GM23338 (cell line): ENCODE data around the gene NTN1. TPM values are rescaled to one million over a fixed set of nuclear protein-coding genes. Genes with fewer than 3 reads are reported as not detected.

Source experiments
- ATAC-seq: fragments of 200-7000 bp; cut with Tn5 transposase; 3 replicates; pipeline ENCODE4 v1.9.1; 2020
- DNase-seq: peaks from one replicate; pipeline ENCODE4 v3.0.0-alpha.2; 2015; ENCODE audit warnings: low spot score
- H2AFZ ChIP-seq: fragments of 200-600 bp; sonication (generic); 2 replicates; pipeline ENCODE4 v1.8.0; 2016; ENCODE audit warnings: antibody characterized with exemption, mild to moderate bottlenecking, moderate library complexity
- H3F3A ChIP-seq: fragments of 200-600 bp; sonication (generic); replicated peaks from 2 replicates; pipeline ENCODE4 v1.8.0; 2017; ENCODE audit warnings: antibody characterized with exemption, mixed run types, low read depth
- H3K27ac ChIP-seq: fragments of 200-600 bp; sonication (generic); 2 replicates; pipeline ENCODE4 v1.6.1; 2016; ENCODE audit warnings: low read depth
- H3K27me3 ChIP-seq: fragments of 200-600 bp; sonication (generic); 2 replicates; pipeline ENCODE4 v1.8.0; 2016; ENCODE audit warnings: mild to moderate bottlenecking, mixed run types, moderate library complexity; ENCODE audit not compliant: insufficient read depth
- H3K36me3 ChIP-seq: fragments of 200-600 bp; sonication (generic); 2 replicates; pipeline ENCODE4 v1.8.0; 2016; ENCODE audit warnings: mild to moderate bottlenecking; ENCODE audit not compliant: insufficient read depth
- H3K4me1 ChIP-seq: fragments of 200-600 bp; sonication (generic); 2 replicates; pipeline ENCODE4 v1.8.0; 2016; ENCODE audit warnings: mild to moderate bottlenecking, moderate library complexity; ENCODE audit not compliant: insufficient read depth
- H3K4me2 ChIP-seq: fragments of 200-600 bp; sonication (generic); 2 replicates; pipeline ENCODE4 v1.7.1; 2017; ENCODE audit warnings: mixed run types
- H3K4me3 ChIP-seq: fragments of 200-600 bp; sonication (generic); 2 replicates; pipeline ENCODE4 v1.6.1; 2016; ENCODE audit warnings: mixed run types
- H3K79me2 ChIP-seq: fragments of 200-600 bp; sonication (generic); replicated peaks from 2 replicates; pipeline ENCODE4 v1.8.0; 2017; ENCODE audit warnings: mild to moderate bottlenecking; ENCODE audit not compliant: insufficient read depth
- H3K9me2 ChIP-seq: fragments of 200-600 bp; sonication (generic); 2 replicates; pipeline ENCODE4 v1.8.0; 2017; ENCODE audit not compliant: insufficient read depth
- H4K20me1 ChIP-seq: fragments of 200-600 bp; sonication (generic); replicated peaks from 2 replicates; pipeline ENCODE4 v1.8.0; 2017; ENCODE audit warnings: mild to moderate bottlenecking; ENCODE audit not compliant: insufficient read depth
- H3K27ac Mint-ChIP-seq: 2 replicates; pipeline ENCODE4 v1.8.0; 2020; ENCODE audit warnings: inconsistent platforms, mild to moderate bottlenecking, moderate library complexity, mixed read lengths
- H3K27me3 Mint-ChIP-seq: 3 replicates; pipeline ENCODE4 v1.8.0; 2022; ENCODE audit warnings: low read depth, mild to moderate bottlenecking, moderate library complexity, mixed read lengths, inconsistent platforms; ENCODE audit not compliant: insufficient read depth, poor library complexity
- H3K36me3 Mint-ChIP-seq: 3 replicates; pipeline ENCODE4 v1.8.0; 2021; ENCODE audit warnings: low read depth, mild to moderate bottlenecking, inconsistent platforms, moderate library complexity, mixed read lengths
- H3K4me1 Mint-ChIP-seq: 3 replicates; pipeline ENCODE4 v1.8.0; 2020; ENCODE audit warnings: mild to moderate bottlenecking, inconsistent platforms, mixed read lengths
- H3K4me3 Mint-ChIP-seq: 3 replicates; pipeline ENCODE4 v1.8.0; 2021; ENCODE audit warnings: moderate library complexity, mild to moderate bottlenecking, inconsistent platforms, mixed read lengths
- H3K9me3 Mint-ChIP-seq: 3 replicates; pipeline ENCODE4 v1.8.0; 2020; ENCODE audit warnings: moderate library complexity, mild to moderate bottlenecking, inconsistent platforms, mixed read lengths
- CREB1 ChIP-seq: fragments of 250-450 bp; sonication (Bioruptor Pico); IDR thresholded peaks from 2 replicates; pipeline ENCODE4 v1.5.0; 2020; ENCODE audit warnings: low read depth, mild to moderate bottlenecking, moderate library complexity
- CTCF ChIP-seq, 2 experiments: fragments of 200-600 bp in 1 of 2; sonication (generic) in 1 of 2; conservative IDR thresholded peaks; 2 replicates each; pipeline versions ENCODE4 v1.5.1 to v1.6.1; 2016 to 2017; ENCODE audit warnings: antibody characterized with exemption in 2 of 2, low read depth in 2 of 2, mild to moderate bottlenecking in 2 of 2, moderate library complexity in 1 of 2
- ETS1 ChIP-seq: IDR thresholded peaks from 2 replicates; pipeline ENCODE4 v1.6.1; 2016; ENCODE audit warnings: antibody characterized with exemption
- EZH2 ChIP-seq: fragments of 200-600 bp; sonication (generic); IDR thresholded peaks from one replicate; pipeline ENCODE4 v1.8.0; 2017; ENCODE audit warnings: antibody characterized with exemption, mild to moderate bottlenecking, low read depth; ENCODE audit not compliant: unreplicated experiment
- EZH2phosphoT487 ChIP-seq: fragments of 200-600 bp; sonication (generic); IDR thresholded peaks from one replicate; pipeline ENCODE4 v1.8.1; 2018; ENCODE audit warnings: antibody characterized with exemption; ENCODE audit not compliant: unreplicated experiment
- JUNB ChIP-seq: IDR thresholded peaks from one replicate; pipeline ENCODE4 v1.6.1; 2016; ENCODE audit warnings: antibody characterized with exemption; ENCODE audit not compliant: unreplicated experiment
- NANOG ChIP-seq: IDR thresholded peaks from 2 replicates; pipeline ENCODE4 v1.6.1; 2016; ENCODE audit warnings: antibody characterized with exemption, borderline replicate concordance
- POLR2AphosphoS5 ChIP-seq: IDR thresholded peaks from 2 replicates; pipeline ENCODE4 v1.6.1; 2016; ENCODE audit warnings: antibody characterized with exemption, low read depth
- STAT1 ChIP-seq: IDR thresholded peaks from one replicate; pipeline ENCODE4 v1.6.1; 2016; ENCODE audit warnings: antibody characterized with exemption; ENCODE audit not compliant: unreplicated experiment
- ZNF114 ChIP-seq: fragments of 250-450 bp; sonication (Bioruptor Pico); IDR thresholded peaks from 2 replicates; pipeline ENCODE4 v1.5.0; 2020; ENCODE audit warnings: mild to moderate bottlenecking, moderate library complexity
- ZNF331 ChIP-seq: fragments of 250-450 bp; sonication (Bioruptor Pico); IDR thresholded peaks from 2 replicates; pipeline ENCODE4 v1.5.0; 2020; ENCODE audit warnings: low read depth, mild to moderate bottlenecking, moderate library complexity
- polyA plus RNA-seq: library from polyadenylated mRNA; unstranded; fragments of >200 nt; fragmentation: Nextera tagmentation; extraction: Ambion mirVana; gene quantifications from 2 replicates; pipeline ENCODE4 v1.2.1, GENCODE V29; 2016
- total RNA-seq: library from RNA; depleted of rRNA; stranded (reverse); fragments of >200 nt; shearing (Covaris generic); gene quantifications from 2 replicates; pipeline ENCODE4 v1.2.3, GENCODE V29; 2014
- TF ChIP-seq, protein P1 (sequence below): fragments of 250-450 bp; sonication (Bioruptor Pico); IDR thresholded peaks from 2 replicates; pipeline ENCODE4 v1.5.0; 2020; ENCODE audit warnings: mild to moderate bottlenecking, moderate library complexity
- TF ChIP-seq, protein P2 (sequence below): IDR thresholded peaks from one replicate; pipeline ENCODE4 v1.6.1; 2018; ENCODE audit warnings: antibody characterized with exemption; ENCODE audit not compliant: unreplicated experiment

The NTN1 gene
- total and polyA plus RNA-seq, 2 experiments from 2014 or later: 0.57 to 2.6 TPM

GRCh38 chr17:9232591-9233270 is 211.4 kb downstream of the NTN1 start:
- no peak for TF ChIP-seq POLR2AphosphoS5
- TF ChIP-seq EZH2phosphoT487: no peak
- TF ChIP-seq ZNF331 (CRISPR knock-in tag): no peak
- no peak for TF ChIP-seq ZNF114 (CRISPR knock-in tag)
- TF ChIP-seq CREB1 (CRISPR knock-in tag): no peak
- TF ChIP-seq STAT1: no peak
- no peak for TF ChIP-seq EZH2
- TF ChIP-seq, protein P1, sequence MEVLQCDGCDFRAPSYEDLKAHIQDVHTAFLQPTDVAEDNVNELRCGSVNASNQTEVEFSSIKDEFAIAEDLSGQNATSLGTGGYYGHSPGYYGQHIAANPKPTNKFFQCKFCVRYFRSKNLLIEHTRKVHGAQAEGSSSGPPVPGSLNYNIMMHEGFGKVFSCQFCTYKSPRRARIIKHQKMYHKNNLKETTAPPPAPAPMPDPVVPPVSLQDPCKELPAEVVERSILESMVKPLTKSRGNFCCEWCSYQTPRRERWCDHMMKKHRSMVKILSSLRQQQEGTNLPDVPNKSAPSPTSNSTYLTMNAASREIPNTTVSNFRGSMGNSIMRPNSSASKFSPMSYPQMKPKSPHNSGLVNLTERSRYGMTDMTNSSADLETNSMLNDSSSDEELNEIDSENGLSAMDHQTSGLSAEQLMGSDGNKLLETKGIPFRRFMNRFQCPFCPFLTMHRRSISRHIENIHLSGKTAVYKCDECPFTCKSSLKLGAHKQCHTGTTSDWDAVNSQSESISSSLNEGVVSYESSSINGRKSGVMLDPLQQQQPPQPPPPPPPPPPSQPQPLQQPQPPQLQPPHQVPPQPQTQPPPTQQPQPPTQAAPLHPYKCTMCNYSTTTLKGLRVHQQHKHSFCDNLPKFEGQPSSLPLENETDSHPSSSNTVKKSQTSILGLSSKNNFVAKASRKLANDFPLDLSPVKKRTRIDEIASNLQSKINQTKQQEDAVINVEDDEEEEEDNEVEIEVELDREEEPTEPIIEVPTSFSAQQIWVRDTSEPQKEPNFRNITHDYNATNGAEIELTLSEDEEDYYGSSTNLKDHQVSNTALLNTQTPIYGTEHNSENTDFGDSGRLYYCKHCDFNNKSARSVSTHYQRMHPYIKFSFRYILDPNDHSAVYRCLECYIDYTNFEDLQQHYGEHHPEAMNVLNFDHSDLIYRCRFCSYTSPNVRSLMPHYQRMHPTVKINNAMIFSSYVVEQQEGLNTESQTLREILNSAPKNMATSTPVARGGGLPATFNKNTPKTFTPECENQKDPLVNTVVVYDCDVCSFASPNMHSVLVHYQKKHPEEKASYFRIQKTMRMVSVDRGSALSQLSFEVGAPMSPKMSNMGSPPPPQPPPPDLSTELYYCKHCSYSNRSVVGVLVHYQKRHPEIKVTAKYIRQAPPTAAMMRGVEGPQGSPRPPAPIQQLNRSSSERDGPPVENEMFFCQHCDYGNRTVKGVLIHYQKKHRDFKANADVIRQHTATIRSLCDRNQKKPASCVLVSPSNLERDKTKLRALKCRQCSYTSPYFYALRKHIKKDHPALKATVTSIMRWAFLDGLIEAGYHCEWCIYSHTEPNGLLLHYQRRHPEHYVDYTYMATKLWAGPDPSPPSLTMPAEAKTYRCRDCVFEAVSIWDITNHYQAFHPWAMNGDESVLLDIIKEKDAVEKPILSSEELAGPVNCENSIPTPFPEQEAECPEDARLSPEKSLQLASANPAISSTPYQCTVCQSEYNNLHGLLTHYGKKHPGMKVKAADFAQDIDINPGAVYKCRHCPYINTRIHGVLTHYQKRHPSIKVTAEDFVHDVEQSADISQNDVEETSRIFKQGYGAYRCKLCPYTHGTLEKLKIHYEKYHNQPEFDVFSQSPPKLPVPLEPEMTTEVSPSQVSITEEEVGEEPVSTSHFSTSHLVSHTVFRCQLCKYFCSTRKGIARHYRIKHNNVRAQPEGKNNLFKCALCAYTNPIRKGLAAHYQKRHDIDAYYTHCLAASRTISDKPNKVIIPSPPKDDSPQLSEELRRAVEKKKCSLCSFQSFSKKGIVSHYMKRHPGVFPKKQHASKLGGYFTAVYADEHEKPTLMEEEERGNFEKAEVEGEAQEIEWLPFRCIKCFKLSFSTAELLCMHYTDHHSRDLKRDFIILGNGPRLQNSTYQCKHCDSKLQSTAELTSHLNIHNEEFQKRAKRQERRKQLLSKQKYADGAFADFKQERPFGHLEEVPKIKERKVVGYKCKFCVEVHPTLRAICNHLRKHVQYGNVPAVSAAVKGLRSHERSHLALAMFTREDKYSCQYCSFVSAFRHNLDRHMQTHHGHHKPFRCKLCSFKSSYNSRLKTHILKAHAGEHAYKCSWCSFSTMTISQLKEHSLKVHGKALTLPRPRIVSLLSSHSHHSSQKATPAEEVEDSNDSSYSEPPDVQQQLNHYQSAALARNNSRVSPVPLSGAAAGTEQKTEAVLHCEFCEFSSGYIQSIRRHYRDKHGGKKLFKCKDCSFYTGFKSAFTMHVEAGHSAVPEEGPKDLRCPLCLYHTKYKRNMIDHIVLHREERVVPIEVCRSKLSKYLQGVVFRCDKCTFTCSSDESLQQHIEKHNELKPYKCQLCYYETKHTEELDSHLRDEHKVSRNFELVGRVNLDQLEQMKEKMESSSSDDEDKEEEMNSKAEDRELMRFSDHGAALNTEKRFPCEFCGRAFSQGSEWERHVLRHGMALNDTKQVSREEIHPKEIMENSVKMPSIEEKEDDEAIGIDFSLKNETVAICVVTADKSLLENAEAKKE (CRISPR knock-in tag): no peak
- TF ChIP-seq, protein P2, sequence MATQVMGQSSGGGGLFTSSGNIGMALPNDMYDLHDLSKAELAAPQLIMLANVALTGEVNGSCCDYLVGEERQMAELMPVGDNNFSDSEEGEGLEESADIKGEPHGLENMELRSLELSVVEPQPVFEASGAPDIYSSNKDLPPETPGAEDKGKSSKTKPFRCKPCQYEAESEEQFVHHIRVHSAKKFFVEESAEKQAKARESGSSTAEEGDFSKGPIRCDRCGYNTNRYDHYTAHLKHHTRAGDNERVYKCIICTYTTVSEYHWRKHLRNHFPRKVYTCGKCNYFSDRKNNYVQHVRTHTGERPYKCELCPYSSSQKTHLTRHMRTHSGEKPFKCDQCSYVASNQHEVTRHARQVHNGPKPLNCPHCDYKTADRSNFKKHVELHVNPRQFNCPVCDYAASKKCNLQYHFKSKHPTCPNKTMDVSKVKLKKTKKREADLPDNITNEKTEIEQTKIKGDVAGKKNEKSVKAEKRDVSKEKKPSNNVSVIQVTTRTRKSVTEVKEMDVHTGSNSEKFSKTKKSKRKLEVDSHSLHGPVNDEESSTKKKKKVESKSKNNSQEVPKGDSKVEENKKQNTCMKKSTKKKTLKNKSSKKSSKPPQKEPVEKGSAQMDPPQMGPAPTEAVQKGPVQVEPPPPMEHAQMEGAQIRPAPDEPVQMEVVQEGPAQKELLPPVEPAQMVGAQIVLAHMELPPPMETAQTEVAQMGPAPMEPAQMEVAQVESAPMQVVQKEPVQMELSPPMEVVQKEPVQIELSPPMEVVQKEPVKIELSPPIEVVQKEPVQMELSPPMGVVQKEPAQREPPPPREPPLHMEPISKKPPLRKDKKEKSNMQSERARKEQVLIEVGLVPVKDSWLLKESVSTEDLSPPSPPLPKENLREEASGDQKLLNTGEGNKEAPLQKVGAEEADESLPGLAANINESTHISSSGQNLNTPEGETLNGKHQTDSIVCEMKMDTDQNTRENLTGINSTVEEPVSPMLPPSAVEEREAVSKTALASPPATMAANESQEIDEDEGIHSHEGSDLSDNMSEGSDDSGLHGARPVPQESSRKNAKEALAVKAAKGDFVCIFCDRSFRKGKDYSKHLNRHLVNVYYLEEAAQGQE: no peak
- TF ChIP-seq JUNB: no peak
- no peak for TF ChIP-seq ETS1
- TF ChIP-seq CTCF (conservative IDR thresholded peaks at IDR 0.05; ENCODE audit: low read depth in 2 of 2): no peak
- TF ChIP-seq NANOG: no peak
- Histone ChIP-seq H3K36me3 (no peaks in the 10 kb centered on the region), H3F3A (no peaks in the 10 kb centered on the region), H3K4me2 (no peak overlapping the region), H3K4me3 (no peak overlapping the region), H3K9me2 (no peaks in the 10 kb centered on the region), H3K79me2 (no peaks in the 10 kb centered on the region), H3K27me3 (no peaks in the 10 kb centered on the region), H4K20me1 (no peaks in the 10 kb centered on the region), H3K27ac (no peak overlapping the region), H3K4me1 (no peaks in the 10 kb centered on the region), H2AFZ (no peak overlapping the region)
- H3K9me3 Mint-ChIP-seq: no peaks in the 10 kb centered on the region
- H3K4me1 Mint-ChIP-seq: no peaks in the 10 kb centered on the region; the same call in 2 of the 3 replicates
- no peak overlapping the region for H3K4me3 Mint-ChIP-seq
- no peak for DNase-seq
- H3K27ac Mint-ChIP-seq: no peak overlapping the region
- no peak for ATAC-seq
- no peaks in the 10 kb centered on the region for H3K36me3 Mint-ChIP-seq
- H3K27me3 Mint-ChIP-seq: peaks cover 6% of the 10 kb centered on the region
